HG02642 (cell line): ENCODE data around the gene ANKRD61.
"Not testable (repeated sequence)": the region's sequence is repeated elsewhere in the genome, so short reads cannot be mapped to it uniquely, and the experiment has no call there.

Experiments
- ATAC-seq: cut with Tn5 transposase; IDR thresholded peaks from one replicate; pipeline ENCODE4 v1.9.1; 2021; ENCODE audit warnings: mild to moderate bottlenecking; ENCODE audit not compliant: unreplicated experiment, poor library complexity

Gene ANKRD61

DNA sequence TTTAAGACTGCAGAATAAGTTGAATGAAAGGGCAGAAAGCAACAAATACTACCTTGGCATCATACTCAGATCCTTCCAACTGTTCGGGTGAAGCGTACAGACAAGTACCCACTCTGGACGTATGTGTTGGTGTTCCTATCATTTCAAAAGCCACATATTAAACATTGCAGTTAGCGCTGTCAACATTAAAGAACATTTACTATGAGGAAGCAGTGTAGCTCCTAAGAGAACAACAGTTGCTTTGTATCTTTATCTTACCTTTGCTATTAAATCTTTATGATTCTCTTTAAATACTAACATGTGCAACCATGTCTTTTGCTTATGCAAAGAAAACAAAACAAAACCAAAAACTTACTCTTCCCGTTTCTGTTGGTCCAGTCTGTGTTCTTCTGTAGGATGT lies 2.6 kb upstream of the ANKRD61 start:
- ATAC-seq = no peak

DNA sequence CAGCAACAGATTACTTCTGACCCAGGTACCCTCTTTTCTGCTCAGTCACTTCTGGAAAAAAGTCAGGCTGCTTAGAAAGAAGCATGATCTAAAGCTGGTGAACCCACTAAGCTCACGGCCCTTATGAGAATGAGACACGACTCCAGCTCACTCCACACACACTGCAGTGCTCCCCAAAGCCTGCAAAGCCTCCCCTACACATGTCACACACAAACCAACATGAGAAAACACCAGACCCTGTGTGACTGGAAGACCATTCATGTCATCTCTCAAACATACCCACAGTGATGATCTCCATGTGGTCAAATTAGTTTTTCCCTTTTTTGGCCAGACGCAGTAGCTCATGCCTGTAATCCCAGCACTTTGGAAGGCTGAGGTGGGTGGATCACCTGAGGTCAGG lies 391 bp downstream of the ANKRD61 start:
- no peak for ATAC-seq

DNA sequence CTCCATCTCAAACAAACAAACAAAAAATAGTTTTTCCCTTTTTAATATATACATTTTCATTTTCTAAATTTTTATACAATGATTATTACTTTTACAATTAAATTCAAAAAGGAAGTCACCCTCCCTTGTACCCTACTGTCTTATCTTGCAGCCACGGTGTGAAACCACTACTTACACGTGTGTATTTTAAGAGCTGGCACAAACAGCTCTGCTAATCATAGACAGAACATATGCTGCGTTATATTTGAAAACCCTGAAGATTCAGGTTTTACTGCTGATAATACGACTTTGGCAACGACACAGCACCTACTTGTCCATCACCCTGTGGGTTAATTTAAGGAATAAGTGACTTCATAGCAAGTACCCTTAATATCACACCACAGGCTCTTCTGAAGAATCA lies 991 bp downstream of the ANKRD61 start:
- no peak for ATAC-seq

DNA sequence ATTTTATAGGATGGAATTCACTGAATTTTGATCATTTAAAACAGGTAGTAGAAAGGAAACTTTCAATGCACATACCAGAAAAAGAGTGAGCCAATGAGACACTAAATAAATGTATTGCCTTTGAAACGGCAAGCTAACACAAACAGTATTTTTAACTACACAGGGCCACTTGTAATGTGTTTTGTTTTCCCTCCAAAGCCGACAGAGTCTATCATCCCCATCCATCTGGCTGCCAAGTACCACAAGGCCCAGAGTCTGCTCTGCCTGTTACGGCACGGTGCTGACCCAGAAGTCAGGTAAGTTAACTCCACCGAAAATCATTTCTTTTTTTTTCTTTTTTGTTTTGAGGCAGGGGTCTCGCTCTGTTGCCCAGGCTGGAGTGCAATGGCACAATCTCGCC lies 1.5 kb downstream of the ANKRD61 start:
- no peak for ATAC-seq

DNA sequence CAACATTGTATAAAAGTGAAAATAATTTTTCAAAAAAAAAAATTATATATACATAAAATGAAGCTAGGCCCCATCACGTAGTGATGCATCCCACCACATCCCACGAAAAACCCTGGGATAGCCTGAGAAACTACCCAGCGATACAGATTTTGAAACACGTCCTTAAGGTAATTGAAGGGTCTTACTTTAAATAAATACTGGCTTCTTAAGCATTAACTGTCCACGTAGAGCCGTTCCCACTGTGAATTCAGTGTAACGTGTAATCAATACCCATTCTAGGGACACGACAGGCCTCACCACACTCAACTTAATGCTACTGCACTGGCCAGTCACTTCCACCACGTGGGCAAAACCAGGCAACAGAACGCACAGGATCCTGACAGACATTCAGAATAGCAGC lies 4.0 kb downstream of the ANKRD61 start:
- ATAC-seq = no peak

DNA sequence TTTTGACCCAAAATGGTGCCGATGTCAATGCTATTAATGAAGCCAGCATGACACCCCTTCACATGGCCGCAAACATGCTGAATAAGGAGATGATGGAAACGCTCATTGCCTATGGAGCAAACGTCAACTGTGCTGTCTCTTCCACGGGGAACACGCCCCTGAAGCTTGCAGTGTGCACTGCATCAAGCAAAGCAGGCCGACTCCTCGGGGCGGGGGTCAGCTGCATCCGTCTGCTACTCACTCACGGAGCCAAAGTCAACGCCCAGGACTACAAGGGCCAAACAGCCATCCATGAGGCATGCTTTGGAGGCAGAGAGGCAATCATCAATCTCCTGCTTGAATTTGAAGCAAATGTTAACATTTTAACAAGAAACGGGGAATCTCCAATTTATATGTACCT lies 4.5 kb downstream of the ANKRD61 start:
- no peak for ATAC-seq

DNA sequence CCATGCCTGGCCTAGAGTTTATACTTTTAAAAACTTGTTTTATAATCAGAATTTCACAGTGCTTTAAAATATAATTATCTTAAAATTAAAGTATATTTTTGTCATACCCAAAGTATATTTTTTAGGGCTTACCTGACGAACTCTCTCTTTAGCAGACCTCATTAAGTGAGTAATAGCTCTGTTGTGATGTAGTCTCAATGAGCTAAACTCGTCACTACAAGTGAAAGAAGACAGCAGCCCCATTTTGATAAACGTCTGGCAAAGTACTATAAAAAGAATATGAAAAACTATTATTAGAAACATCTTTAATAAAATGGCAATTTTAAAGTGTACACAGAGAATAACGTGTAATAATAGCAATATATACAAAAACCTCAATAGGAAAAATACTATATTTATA lies 18.6 kb downstream of the ANKRD61 start:
- ATAC-seq = no peak

DNA sequence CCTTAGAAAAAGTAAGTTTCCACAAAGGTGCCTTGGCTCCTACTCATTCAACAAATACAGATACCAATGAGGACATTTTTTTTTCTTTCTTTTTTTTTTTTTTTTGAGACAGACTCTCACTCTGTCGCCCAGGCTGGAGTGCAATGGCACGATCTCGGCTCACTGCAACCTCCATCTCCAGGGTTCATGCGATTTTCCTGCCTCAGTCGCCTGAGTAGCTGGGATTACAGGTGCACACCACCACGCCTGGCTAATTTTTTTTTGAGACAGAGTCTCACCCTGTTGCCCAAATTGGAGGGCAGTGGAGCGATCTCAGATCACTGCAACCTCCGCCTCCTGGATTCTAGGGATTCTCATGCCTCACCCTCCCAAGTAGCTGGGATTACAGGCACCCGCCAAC lies 20.0 kb downstream of the ANKRD61 start:
- not testable (repeated sequence) for ATAC-seq

DNA sequence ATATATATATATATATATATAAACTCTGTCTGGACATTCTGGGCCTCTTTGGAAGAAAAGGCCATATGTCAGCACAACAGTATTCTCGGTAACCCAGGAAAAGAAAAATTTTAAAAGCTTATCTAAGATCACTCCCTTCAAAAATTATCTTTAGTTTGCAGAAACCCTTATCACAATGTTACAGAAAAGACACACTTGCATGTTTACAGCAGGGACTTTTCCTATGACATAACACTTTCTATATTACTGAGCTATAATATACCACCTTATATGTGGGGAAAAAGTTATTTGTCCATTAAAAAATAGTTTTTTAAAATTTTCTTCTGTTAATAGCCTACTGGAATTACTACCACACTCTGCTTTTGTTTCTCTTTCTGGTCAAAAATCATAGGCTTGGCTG lies 25.4 kb downstream of the ANKRD61 start:
- ATAC-seq = no peak

DNA sequence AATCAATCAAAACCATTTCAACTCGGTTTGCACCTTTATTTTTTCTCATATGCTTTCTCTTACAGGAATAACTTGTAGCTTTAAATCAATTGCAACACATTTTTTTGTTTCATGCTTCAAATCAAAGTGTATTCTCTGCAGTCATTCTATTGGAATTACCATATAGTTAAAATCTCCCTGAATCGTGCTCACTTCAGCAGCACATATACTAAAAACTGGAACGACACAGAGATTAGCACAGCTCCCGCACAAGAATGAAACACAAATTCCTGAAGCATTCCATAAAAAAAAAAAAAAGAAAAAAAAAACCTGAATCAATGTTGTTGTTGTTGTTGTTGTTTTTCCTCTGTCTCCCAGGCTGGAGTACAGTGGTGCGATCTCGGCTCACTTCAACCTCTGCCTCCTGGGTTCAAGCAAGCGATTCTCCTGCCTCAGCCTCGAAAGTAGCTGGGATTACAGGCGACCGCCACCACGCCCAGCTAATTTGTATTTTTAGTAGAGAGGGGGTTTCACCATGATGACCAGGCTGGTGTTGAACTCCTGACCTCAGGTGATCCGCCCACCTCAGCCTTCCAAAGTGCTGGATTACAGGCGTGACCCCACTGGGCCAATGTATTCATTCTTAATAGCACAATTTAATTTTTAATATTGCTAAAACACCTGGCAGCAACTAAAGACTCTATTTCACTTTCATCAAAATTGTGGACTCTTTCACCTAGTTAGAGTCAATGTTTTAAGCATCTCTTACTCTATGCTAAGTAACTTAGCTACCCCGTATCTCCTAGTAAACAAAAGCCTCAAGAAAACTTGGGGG lies 26.3 kb downstream of the ANKRD61 start:
- no peak for ATAC-seq

DNA sequence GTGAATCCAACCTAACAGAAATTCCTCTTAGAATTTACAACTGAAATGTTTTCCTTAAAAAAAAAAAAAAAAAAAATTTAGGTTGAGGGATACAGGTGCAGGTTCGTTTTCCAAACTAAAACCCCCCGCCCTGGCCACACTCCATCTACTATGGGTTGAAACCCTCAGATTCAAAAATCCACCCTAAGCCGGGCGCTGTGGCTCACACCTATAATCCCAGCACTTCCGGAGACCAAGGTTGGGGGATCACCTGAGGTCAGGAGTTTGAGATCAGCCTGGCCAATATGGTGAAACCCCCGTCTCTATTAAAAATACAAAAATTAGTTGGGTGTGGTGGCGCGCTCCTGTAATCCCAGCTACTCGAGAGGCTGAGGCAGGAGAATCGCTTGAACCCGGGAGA lies 28.8 kb downstream of the ANKRD61 start:
- not testable (repeated sequence) for ATAC-seq

DNA sequence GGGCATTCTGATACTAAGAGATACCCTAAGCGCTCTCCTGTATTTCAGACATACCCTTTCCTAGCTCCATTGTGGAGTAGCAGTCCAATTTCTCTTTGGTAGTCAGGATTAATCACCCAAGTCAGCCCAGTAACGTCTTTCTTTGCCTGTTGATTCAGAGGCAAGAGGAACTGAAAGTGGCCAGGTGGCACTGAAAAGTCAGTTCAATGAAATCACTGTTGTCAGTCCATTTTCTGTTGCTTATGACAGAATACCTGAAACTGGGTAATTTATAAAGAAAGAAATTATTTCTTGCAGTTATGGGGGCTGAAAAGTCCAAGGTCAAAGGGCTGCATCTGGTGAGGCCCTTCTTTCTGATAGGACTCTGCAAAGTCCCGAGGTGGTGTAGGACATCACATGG lies 40.2 kb downstream of the ANKRD61 start:
- peak; percentile 70 for ATAC-seq

DNA sequence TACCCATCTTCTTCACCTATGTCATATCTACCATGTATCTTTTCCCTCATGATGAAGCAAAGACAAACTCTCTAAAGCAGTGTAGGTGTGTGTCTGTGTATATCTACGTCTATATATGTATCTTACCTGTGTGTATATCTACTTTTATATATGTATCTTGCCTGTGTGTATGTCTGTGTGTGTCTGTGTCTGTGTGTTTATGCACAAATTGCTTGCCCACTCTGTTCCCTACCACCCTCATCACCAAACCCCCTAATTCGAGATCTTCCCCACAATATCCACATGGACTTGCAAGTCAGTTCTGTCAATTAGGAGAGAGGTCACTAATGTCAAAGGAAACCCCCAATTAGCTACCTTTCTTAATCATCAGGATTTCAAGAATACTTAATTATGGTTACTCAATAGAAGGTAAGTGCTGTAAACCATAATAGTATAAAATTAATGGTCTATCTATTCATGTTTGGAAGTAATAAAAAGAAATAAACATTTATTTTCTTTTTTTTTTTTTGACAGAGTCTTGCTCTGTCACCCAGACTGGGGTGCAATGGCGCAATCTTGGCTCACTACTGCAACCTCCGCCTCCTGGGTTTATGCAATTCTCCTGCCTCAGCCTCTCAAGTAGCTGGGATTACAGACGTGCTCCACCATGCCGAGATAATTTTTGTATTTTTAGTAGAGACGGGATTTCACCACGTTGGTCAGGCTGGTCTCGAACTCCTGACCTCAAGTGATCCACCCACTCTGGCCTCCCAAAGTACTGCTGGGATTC lies 43.6 kb downstream of the ANKRD61 start:
- no peak for ATAC-seq

DNA sequence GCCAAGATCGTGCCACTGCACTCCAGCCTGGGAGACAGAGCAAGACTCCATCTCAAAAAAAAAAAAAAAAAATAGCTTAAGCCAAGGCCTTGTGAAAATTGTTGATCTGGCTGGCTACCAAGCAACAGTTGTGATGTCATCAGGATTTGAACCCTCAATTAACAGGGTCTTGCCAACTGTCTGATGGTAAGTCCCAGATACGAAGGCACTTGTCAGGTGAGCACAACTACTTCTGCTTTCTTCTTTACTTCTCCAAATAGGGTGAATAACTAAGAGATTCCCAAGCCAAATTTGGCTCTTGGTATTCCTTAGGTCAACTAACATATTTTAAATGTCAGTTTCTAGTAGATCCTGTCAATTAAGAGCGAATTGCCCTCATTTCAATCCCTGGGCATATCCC lies 47.4 kb downstream of the ANKRD61 start:
- no peak for ATAC-seq

DNA sequence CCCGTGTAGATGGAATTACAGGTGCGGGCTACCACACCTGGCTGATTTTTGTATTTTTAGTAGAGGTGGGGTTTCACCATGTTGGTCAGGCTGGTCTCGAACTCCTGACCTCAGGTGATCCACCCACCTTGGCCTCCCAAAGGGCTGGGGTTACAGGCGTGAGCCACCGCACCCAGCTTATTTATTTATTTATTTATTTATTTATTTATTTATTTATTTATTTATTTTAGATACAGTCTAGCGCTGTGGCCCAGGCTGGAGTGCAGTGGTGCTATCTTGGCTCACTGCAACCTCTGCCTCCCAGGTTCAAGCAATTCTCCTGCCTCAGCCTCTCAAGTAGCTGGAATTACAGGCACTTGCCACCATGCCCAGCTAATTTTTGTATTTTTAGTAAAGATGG lies 51.9 kb downstream of the ANKRD61 start:
- not testable (repeated sequence) for ATAC-seq
